ENCODE measurements around the gene MOBP.

DNA sequence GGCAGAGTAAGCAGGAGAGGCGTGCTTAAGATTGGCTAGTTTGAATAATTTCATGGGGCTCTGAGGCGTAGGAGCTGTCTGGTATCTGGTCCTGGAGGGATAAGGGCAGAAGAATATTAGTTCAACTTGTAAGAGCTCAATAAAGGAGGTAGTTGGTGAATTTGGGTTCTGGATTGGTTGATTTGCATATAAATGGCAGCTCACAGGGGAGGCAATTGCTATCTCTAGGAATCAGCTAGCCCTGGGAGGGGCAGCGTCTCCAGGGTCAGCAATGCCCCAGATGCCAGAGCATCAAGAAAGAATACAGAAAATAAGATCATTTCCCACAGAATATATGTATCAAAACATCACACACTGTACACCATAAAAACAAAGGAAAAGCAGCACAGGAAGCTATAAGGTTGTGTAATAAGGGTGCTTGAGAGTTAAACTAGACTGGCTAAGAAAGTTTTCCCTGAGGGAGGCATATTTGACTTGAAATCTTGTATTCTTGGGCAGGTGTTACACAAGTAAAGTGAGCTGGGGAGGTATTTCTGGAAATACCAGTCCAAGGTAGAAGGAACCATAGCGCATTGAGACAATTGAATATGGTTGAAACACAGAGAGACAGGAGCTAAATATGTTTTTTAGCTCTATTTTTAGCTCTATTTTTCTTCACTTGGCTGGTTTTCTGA is 6.1 kb downstream of the MOBP start:
- TF ChIP-seq POLR2A (IDR thresholded peaks at IDR 0.05; ENCODE audit: low read depth, low read length) (no peak), RCOR1 (IDR thresholded peaks at IDR 0.05; ENCODE audit: insufficient replicate concordance, low read length) (no peak), MAZ (IDR thresholded peaks at IDR 0.05; ENCODE audit: borderline replicate concordance, low read depth, low read length) (no peak), RFX5 (IDR thresholded peaks at IDR 0.05; ENCODE audit: low read depth, low read length) (no peak), SMC3 (IDR thresholded peaks at IDR 0.05; ENCODE audit: low read depth, low read length) (no peak)
- TF ChIP-seq, protein P1, sequence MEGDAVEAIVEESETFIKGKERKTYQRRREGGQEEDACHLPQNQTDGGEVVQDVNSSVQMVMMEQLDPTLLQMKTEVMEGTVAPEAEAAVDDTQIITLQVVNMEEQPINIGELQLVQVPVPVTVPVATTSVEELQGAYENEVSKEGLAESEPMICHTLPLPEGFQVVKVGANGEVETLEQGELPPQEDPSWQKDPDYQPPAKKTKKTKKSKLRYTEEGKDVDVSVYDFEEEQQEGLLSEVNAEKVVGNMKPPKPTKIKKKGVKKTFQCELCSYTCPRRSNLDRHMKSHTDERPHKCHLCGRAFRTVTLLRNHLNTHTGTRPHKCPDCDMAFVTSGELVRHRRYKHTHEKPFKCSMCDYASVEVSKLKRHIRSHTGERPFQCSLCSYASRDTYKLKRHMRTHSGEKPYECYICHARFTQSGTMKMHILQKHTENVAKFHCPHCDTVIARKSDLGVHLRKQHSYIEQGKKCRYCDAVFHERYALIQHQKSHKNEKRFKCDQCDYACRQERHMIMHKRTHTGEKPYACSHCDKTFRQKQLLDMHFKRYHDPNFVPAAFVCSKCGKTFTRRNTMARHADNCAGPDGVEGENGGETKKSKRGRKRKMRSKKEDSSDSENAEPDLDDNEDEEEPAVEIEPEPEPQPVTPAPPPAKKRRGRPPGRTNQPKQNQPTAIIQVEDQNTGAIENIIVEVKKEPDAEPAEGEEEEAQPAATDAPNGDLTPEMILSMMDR (conservative IDR thresholded peaks at IDR 0.05; ENCODE audit: low read depth, low read length), result no peak
